NCI-H345 treated with DMSO at 0.1 percent for 48 hours (cell line): Measurements from ENCODE around the gene LGALS3.
"Not testable (repeated sequence)": the region's sequence is repeated elsewhere in the genome, so short reads cannot be mapped to it uniquely, and the experiment has no call there.

ENCODE experiments used
- DNase-seq: peaks from one replicate; lab custom pipeline; 2025; ENCODE audit not compliant: unreplicated experiment; lab: John Stamatoyannopoulos, UW

LGALS3 gene

GRCh38 chr14:55129086-55129427 lies at the start of gene LGALS3:
Gene LGALS3 (plus strand): TSS chr14:55129252. CDS start chr14:55137374, 8,122 bp downstream.
- no peak for DNase-seq

DNA sequence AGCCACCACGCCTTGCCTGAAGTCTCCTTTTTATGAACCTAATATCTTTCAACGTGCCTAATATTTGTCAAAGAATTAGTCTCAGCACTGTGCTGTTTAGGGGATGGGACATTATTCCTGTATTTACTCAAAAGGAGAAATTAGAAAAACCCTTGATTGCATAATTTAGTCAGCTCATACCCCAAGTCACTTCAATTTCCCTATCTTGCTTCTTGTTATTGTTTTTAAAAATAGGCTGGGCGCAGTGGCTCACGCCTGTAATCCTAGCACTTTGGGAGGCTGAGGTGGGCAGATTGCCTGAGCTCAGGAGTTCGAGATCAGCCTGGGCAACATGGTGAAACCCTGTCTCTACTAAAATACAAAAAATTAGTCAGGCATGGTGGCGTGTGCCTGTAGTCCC lies 49.1 kb upstream of the LGALS3 start:
- not testable (repeated sequence) for DNase-seq

DNA sequence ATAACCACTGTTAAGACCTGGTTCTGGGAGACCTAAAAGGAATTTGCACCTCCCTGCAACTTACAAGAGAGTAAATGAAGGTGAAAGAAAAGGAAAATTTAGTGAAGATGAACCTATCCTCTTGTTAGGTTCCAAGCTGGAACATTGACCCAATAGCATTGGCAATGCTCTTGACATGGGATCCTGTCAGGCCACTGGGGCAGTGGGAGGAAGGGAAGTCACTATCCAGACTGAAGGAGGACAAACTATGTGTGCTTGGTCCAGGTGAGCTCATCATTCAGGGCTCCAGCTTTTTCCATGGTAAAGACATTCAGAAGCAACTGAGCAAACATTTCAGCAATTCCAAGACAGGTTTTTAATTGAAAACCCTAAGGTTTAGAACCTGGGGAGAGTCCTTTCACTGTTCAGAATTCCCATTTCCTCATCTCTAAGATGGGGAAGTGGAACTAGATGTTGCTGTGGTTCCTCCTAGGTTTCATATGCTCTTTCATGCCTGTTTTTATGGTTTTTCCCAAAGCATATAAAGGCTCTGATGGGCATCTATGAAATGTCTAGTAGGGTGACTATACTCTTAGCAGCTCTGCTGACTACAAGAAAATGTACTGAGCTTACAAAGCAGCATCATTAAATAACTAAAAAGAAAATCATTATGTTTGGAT lies 44.5 kb upstream of the LGALS3 start:
- DNase-seq = no peak

DNA sequence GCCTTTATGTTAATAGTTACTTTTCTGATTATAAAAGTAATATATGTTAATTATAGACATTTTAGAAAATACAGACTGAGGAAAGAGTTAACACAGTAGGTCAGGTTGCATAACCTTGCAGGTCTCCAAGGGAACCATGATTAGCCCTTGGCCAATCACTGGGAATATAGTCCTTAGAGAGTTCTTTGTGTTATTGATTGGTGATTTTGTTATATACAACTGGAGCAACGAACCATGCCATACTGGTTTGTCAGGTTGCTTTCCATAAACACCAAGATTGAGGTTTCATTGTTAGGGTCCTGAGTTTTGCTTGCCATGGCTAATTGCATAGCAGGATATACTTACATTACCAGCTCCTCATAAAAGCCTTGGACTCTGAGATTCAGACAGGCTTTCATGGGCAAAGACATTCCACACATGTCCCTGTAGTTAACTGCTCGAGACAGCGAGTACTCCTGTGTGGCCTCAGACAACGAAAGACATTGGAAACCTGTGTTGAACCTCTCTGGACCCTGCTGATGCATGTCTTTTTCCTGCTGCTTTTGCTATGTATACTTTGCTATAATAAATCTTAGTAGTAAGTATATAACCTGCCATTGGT lies 43.9 kb upstream of the LGALS3 start:
- DNase-seq = peak; percentile 30

DNA sequence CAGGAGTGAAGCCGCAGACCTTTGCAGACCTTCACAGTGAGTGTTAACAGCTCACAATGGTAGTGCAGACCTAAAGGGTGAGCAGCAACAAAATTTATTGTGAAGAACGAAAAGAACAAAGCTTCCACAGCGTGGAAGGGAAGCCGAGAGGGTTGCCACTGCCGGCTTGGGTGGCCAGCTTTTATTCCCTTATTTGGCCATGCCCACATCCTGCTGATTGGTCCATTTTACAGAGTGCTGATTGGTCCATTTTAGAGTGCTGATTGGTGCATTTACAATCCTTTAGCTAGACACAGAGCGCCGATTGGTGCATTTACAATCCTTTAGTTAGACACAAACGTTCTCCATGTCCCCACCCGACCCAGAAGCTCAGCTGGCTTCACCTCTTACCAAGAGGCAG lies 42.1 kb upstream of the LGALS3 start:
- DNase-seq = no peak

DNA sequence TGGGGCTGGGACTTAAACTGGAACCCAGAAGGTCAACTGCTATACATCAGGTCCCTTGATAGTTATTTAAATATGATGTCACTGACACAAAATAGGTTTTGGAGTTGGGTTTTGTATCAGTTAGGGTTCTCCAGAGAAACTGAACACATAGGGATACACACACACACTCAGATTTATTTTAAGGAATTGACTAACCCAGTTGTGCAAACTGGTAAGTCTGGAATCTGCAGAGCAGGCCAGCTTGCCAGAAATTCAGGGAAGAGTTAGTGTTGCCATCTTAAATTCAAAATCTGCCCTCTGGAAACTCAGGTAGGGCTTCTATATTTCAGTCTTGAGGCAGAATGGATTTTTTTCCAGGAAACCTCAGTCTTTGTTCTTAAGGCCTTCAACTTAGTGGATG lies 40.7 kb upstream of the LGALS3 start:
- DNase-seq = no peak

DNA sequence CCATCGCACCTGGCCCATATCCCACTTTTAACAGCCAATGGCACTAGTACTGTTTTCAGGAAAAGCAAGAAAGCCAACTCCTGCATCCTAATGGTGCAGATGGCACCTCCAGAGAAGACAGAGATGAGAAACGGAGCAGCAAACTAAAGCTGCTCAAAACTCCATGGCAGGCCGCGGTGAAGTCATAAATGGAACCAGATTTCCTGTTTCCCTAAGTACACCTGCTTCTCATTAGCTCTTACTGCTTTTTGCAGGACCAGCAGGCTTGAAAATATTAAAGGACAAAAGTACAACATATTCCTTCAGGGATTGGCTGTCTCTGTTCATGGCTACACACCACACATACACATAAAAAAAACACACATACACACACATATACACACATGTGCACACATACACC lies 36.7 kb upstream of the LGALS3 start:
- no peak for DNase-seq

DNA sequence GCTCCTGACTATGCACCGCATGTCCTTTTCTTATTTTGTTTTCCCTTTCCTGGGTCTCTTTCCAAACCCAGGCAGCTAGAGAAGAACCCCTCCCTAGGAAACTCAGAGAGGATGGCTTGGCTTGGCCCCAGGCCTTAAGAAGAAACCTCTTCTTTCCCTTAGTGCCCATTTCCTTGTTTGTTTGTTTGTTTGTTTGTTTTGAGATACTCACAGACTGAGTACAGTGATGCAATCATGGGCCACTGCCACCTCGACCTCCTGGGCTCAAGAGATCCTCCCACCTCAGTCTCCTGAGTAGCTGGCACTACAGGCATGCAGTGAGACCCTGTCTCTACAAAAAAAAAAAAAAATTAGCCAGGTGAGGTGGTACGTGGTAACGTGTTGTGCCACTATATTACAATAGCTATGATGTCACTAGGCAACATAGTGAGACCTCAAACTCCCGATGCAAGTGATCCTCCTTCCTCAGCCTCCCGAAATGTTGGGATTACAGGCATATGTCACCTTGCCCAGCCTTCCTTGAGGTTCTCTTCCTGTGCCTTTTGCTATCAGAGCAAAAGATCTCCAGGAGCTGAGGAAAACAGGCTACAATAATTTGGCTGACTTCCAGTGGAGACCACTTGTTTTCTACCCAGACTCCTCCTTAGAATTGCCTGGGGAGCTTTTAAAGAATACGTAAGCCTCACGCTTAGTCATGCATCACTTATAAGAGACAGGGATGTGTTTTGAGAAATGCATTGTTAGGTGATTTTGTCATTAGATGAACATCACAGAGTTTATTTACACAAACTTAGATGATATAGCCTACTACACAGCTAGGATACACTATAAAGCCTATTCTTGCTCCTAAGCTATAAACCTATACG lies 34.5 kb upstream of the LGALS3 start:
- peak; percentile 79 for DNase-seq

- no peak for DNase-seq
Measured at GRCh38 chr14:55097881-55098560, 31.0 kb upstream of the LGALS3 start.

DNA sequence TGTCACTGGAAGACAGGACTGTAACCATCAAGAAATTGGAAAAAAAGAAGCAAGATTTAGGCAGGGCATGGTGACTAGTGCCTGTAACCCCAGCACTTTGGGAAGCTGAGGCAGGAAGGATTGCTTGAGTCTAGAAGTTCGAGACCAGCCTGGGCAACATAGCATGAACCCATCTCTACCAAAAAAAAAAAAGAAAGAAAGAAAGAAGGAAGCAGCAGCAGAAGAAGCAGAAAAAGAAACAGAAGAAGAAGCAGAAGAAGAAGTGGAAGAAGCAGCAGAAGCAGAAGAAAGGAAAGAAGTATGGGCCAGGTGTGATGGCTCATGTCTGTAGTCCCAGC lies 30.5 kb upstream of the LGALS3 start:
- no peak for DNase-seq

DNA sequence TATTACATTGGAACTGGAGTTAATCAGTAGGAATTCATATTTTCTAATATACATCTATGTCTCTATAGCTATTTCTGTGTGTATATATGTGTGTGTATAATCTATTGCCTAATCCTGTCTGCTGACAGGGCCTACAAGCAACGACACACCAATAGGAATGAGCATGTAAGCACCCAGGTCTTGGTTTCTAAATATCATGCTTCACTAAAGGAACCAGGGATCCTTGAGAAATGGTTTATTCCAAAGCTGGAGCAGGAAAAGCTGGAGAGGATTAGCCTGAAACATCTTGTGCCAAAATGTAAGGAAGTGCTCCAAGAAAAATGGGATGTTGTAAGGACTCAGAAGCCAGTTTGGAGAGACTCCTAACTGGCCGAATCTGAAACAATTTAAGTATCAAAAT lies 29.3 kb upstream of the LGALS3 start:
- no peak for DNase-seq

GRCh38 chr14:55101698-55102097 lies 27.4 kb upstream of the LGALS3 start:
- no peak for DNase-seq

GRCh38 chr14:55102141-55102621 lies 26.9 kb upstream of the LGALS3 start:
- DNase-seq = peak; percentile 80

DNA sequence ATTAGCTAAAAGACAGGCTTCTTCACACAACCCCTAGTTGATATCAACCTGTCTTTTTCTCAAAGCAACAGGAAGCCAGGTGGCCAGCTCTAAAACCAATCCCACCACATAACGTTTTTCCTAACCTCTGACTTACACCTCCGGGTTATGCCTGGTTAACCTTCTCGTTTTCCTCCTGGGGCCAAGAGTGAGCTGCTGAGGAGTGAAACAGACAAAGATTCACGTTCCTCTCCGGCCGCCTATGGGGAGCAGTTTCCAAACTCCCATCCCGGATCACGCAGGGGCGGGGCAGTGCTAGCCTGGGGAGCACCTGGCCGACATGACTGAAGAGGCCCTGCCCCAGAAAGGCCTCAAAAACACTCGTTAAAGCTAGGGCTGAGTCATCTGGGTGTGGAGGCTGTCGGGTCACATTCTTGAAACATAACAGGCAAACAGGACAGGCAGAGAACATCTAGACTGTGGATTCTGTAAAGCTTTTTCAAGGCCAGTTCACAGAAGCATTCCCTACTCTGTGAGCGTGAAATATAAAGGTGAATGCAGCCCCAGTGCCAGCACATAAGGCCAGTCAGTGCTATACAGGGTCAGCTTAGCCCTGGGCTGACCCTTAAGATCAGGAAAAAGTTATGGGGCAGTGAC lies 25.9 kb upstream of the LGALS3 start:
- no peak for DNase-seq

DNA sequence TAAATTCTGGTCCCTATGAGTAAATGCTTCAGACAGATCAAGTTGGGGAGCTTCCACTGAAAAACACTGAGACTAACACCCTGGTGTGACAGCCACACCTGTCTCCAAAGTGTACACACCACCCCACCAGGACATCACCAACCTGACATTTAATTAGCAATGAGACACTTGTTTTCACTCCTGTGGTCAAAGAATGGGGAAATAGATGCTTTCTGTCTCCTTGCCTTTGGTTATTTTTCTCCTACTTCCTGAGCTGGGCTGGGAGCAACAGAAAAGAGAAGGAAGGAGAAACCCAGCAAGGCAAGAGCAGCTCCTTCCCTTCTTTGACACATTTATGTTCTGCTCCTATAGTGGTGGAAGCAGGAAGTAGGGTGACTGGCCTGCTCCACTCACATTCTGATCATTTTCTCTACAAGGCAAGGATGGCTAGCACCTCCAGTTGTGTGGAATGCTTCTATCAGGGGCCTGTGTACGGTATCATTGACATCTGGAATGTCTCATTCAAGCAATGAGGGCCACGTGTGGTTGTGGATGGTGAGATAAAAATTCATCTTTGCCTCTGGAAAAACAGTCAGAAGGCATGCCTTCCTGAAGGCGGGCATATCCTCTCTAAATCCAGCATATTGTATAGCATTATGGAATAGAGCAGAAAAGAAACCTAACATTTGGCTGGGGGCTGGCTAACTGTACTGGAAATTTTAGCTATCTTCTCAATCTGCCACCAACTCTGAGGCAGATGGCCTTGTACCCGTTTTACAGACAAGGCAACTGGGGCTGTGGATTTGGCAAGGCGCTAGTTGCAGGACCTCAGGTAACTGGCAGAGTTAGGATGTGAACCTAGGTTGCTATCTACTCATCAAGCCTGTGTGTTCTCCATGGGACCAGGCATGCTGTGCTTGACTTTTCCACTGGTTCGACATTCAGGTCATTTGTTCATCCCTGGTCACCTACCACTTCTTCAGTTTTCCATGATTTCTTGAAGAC lies 24.8 kb upstream of the LGALS3 start:
- DNase-seq = no peak

- no peak for DNase-seq
Measured at GRCh38 chr14:55105991-55106390, 23.1 kb upstream of the LGALS3 start.

GRCh38 chr14:55107766-55108554 lies 21.1 kb upstream of the LGALS3 start:
- DNase-seq = no peak

DNA sequence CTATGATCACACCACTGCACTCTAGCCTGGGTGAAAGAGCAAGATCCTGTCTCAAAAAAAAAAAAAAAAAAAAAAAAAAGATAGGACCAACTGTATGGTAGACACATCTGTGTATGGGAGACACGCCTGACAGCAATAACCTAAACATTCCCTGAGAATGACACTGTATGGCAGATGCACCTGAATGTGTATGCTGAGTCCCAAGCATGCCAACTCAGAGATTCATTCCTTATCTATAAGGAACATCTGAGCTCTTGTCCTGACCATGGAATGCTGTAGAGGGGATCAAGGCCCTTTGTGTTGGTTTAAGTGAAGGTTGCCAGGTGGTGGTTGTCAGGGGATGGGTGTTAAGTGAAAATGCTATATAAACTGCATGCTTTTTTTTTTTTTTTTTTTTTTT lies 19.2 kb upstream of the LGALS3 start:
- DNase-seq = no peak

DNA sequence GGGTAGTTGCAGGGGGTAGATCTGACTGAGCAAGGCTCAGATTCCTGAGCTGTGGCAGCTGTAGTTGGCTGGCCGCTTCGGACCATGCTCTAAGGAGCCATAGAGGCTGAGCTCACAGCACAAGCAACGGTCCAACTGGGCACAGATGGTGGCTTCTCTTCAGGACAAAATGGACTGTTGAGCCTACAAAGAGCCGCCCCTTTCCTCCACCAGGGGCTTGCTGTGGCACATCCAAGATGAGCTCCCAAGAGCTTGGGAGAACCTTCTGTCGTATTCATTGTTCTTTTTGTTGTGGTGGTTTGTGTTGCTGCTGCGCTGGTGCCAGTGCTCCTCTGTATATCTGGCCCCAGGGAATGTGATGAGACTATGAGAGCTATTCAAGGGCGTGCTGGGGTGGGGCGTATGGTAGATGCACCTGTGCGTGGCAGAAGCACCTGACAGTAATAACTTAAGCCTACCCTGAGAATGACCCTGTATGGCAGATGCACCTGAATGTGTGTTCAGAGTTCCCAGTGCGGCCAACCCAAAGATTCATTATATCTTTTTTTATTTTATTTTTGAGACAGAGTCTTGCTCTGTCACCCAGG lies 17.8 kb upstream of the LGALS3 start:
- peak; percentile 77 for DNase-seq
